HEK293 (cell line): ENCODE results near the gene CYCS.
"Not testable (repeated sequence)": the region's sequence is repeated elsewhere in the genome, so short reads cannot be mapped to it uniquely, and the experiment has no call there.

Experiments
- CTCF ChIA-PET: fragments of 350-600 bp; formaldehyde crosslinking; extraction: SDS; loops from one replicate; lab custom pipeline; 2021; ENCODE audit warnings: antibody characterized with exemption; lab: Yijun Ruan, JAX
- POLR2A ChIA-PET: fragments of 300-600 bp; formaldehyde crosslinking; extraction: SDS; loops from one replicate; lab custom pipeline; 2020; ENCODE audit warnings: antibody characterized with exemption, inconsistent platforms; lab: Yijun Ruan, JAX
- H3K27ac ChIP-seq: fragments of 200-500 bp; sonication (Bioruptor generic); 2 replicates; pipeline ENCODE4 v1.5.1; 2014; ENCODE audit warnings: low read depth, low read length, control low read depth, inconsistent platforms; ENCODE audit errors: extremely low read depth
- H3K36me3 ChIP-seq, 2 experiments: fragments of 200-500 bp in 1 of 2; sonication (Bioruptor generic) in 1 of 2; 1 replicate in 1 of 2; 2 replicates in 1 of 2; pipeline ENCODE4 v1.5.1; 2014 to 2017; ENCODE audit warnings: inconsistent platforms in 2 of 2, low read length in 2 of 2; ENCODE audit not compliant: control insufficient read depth in 2 of 2, insufficient read depth in 1 of 2
- H3K4me1 ChIP-seq: fragments of 200-500 bp; sonication (Bioruptor generic); 2 replicates; pipeline ENCODE4 v1.5.1; 2014; ENCODE audit warnings: mild to moderate bottlenecking, low read length, inconsistent platforms; ENCODE audit not compliant: control insufficient read depth, insufficient read depth
- H3K4me3 ChIP-seq: 2 replicates; pipeline ENCODE4 v1.5.1; 2011; ENCODE audit warnings: low read depth, mild to moderate bottlenecking, control low read depth, low read length, moderate library complexity
- H3K9me3 ChIP-seq: fragments of 200-500 bp; sonication (Bioruptor generic); 2 replicates; pipeline ENCODE4 v1.5.1; 2014; ENCODE audit warnings: low read depth, low read length, inconsistent platforms; ENCODE audit not compliant: control insufficient read depth, insufficient read depth
- EGR2 ChIP-seq: fragments of 450-650 bp; formaldehyde crosslinking; IDR thresholded peaks from 2 replicates; pipeline ENCODE4 v1.5.1; 2016; ENCODE audit warnings: low read depth, missing biosample characterization, missing genetic modification characterization
- GLIS1 ChIP-seq: fragments of 450-650 bp; formaldehyde crosslinking; IDR thresholded peaks from 2 replicates; pipeline ENCODE4 v1.5.1; 2016; ENCODE audit warnings: missing biosample characterization, missing genetic modification characterization
- PRDM4 ChIP-seq: fragments of 450-650 bp; formaldehyde crosslinking; IDR thresholded peaks from 2 replicates; pipeline ENCODE4 v1.5.1; 2017; ENCODE audit warnings: missing biosample characterization, missing genetic modification characterization
- SCRT1 ChIP-seq: fragments of 450-650 bp; formaldehyde crosslinking; IDR thresholded peaks from 2 replicates; pipeline ENCODE4 v1.5.1; 2016; ENCODE audit warnings: missing biosample characterization, missing genetic modification characterization, borderline replicate concordance
- ZBTB6 ChIP-seq: fragments of 450-650 bp; formaldehyde crosslinking; IDR thresholded peaks from 2 replicates; pipeline ENCODE4 v1.5.1; 2017; ENCODE audit warnings: missing biosample characterization, missing genetic modification characterization
- ZNF10 ChIP-seq: fragments of 450-650 bp; formaldehyde crosslinking; IDR thresholded peaks from 2 replicates; pipeline ENCODE4 v1.5.1; 2017; ENCODE audit warnings: missing biosample characterization, missing genetic modification characterization
- ZNF112 ChIP-seq: fragments of 450-650 bp; formaldehyde crosslinking; IDR thresholded peaks from 2 replicates; pipeline ENCODE4 v1.5.0; 2017; ENCODE audit warnings: missing biosample characterization, missing genetic modification characterization
- ZNF211 ChIP-seq: fragments of 450-650 bp; formaldehyde crosslinking; IDR thresholded peaks from 2 replicates; pipeline ENCODE4 v1.5.1; 2016; ENCODE audit warnings: low read depth, missing biosample characterization, missing genetic modification characterization
- ZNF239 ChIP-seq: fragments of 450-650 bp; formaldehyde crosslinking; IDR thresholded peaks from 2 replicates; pipeline ENCODE4 v1.5.1; 2016; ENCODE audit warnings: missing biosample characterization, missing genetic modification characterization
- ZNF311 ChIP-seq: fragments of 450-650 bp; formaldehyde crosslinking; IDR thresholded peaks from 2 replicates; pipeline ENCODE4 v1.5.1; 2017; ENCODE audit warnings: missing biosample characterization, missing genetic modification characterization, borderline replicate concordance
- ZNF391 ChIP-seq: fragments of 450-650 bp; formaldehyde crosslinking; IDR thresholded peaks from 2 replicates; pipeline ENCODE4 v1.5.1; 2016; ENCODE audit warnings: low read depth, missing biosample characterization, missing genetic modification characterization, borderline replicate concordance
- ZNF433 ChIP-seq: fragments of 450-650 bp; formaldehyde crosslinking; IDR thresholded peaks from 2 replicates; pipeline ENCODE4 v1.5.1; 2016; ENCODE audit warnings: missing biosample characterization, missing genetic modification characterization, low read depth
- ZNF518A ChIP-seq: fragments of 450-650 bp; formaldehyde crosslinking; conservative IDR thresholded peaks from 2 replicates; pipeline ENCODE4 v1.5.1; 2016; ENCODE audit warnings: low read depth, missing biosample characterization, missing genetic modification characterization
- ZNF645 ChIP-seq: fragments of 450-650 bp; formaldehyde crosslinking; IDR thresholded peaks from 2 replicates; pipeline ENCODE4; 2016; ENCODE audit warnings: missing biosample characterization, missing genetic modification characterization
- ZNF692 ChIP-seq: fragments of 450-650 bp; formaldehyde crosslinking; IDR thresholded peaks from 2 replicates; pipeline ENCODE4 v1.5.1; 2016; ENCODE audit warnings: missing biosample characterization, missing genetic modification characterization
- ZNF777 ChIP-seq: fragments of 450-650 bp; formaldehyde crosslinking; IDR thresholded peaks from 2 replicates; pipeline ENCODE4 v1.5.1; 2017; ENCODE audit warnings: missing biosample characterization, missing genetic modification characterization, borderline replicate concordance

CYCS gene

GRCh38 chr7:25084821-25085220, 40.2 kb downstream of the CYCS start:
- no peak overlapping the region for H3K27ac ChIP-seq

GRCh38 chr7:25083201-25083600, 41.9 kb downstream of the CYCS start:
- H3K27ac ChIP-seq: no peak overlapping the region
- TF ChIP-seq EGR2 (tag by site-specific recombination): 0 out of 2 replicates have a peak, but pooled peaks have one; percentile 7
- TF ChIP-seq ZNF692: no peak
- no peak for TF ChIP-seq ZNF777
- no peak for TF ChIP-seq SCRT1 (tag by site-specific recombination)
- TF ChIP-seq ZNF518A (tag by site-specific recombination): no peak
- TF ChIP-seq ZNF311 (tag by site-specific recombination): no peak
- no peaks in the 10 kb centered on the region for H3K9me3 ChIP-seq
- POLR2A ChIA-PET: no interaction called here
- CTCF ChIA-PET: interaction anchor here (2.3 to 4.7 kb wide), 2 partner anchors 9 to 15 kb away, joined by 8 to 25 read pairs; no protein-coding TSS in a partner anchor
- H3K4me3 ChIP-seq: no peak overlapping the region
- peaks cover 3% of the 10 kb centered on the region; the same call in 1 of the 2 replicates for H3K4me1 ChIP-seq
- no peaks in the 10 kb centered on the region for H3K36me3 ChIP-seq

More at GRCh38 chr7:25084821-25085220, 40.2 kb downstream of the CYCS start:
- TF ChIP-seq ZNF433 (tag by site-specific recombination) (no peak), ZNF645 (tag by site-specific recombination) (no peak), GLIS1 (no peak), PRDM4 (tag by site-specific recombination) (no peak), ZNF10 (tag by site-specific recombination) (no peak), ZNF211 (tag by site-specific recombination) (no peak), ZNF391 (no peak), ZBTB6 (no peak), EGR2 (tag by site-specific recombination) (no peak), ZNF239 (tag by site-specific recombination) (no peak), ZNF112 (tag by site-specific recombination) (no peak)
- no peaks in the 10 kb centered on the region for H3K9me3 ChIP-seq
- CTCF ChIA-PET: interaction anchor here (3.0 kb wide), 1 partner anchor 273 kb away, joined by 19 read pairs; no protein-coding TSS in a partner anchor
- no peak overlapping the region for H3K4me3 ChIP-seq
- no peaks in the 10 kb centered on the region for H3K4me1 ChIP-seq
- POLR2A ChIA-PET: no interaction called here
- no peaks in the 10 kb centered on the region for H3K36me3 ChIP-seq

GRCh38 chr7:25082041-25082440, 43.0 kb downstream of the CYCS start:
- H3K4me1 ChIP-seq, H3K9me3 ChIP-seq, POLR2A ChIA-PET, H3K36me3 ChIP-seq, H3K27ac ChIP-seq, H3K4me3 ChIP-seq: not testable (repeated sequence)
- CTCF ChIA-PET: interaction anchor here (2.3 to 4.7 kb wide), 2 partner anchors 10 to 16 kb away, joined by 8 to 25 read pairs; no protein-coding TSS in a partner anchor
